Measurements from ENCODE around the gene IL22RA1.

IL22RA1 gene

GRCh38 chr1:24069817-24070216 lies 73.1 kb downstream of the IL22RA1 start:
- DNase-seq: no peak
